ENCODE results near the gene CAMTA1. TPM values are rescaled to one million over a fixed set of nuclear protein-coding genes. Genes with fewer than 3 reads are reported as not detected.

The CAMTA1 gene
- polyA plus RNA-seq, 1 donor from 2014 or later = 162 TPM

- H4K20me1 ChIP-seq (ENCODE audit: insufficient read depth) = no peaks in the 10 kb centered on the region
- no peaks in the 10 kb centered on the region for H3K9me3 ChIP-seq (ENCODE audit: low read length)
- H3K9me2 ChIP-seq (ENCODE audit: insufficient read depth, low read length) = no peaks in the 10 kb centered on the region
- no peak overlapping the region for H3K27ac ChIP-seq (ENCODE audit: low read length)
- no peaks in the 10 kb centered on the region for H3K36me3 ChIP-seq (ENCODE audit: insufficient read depth, low read length)
- no peaks in the 10 kb centered on the region for H3F3A ChIP-seq (ENCODE audit: insufficient read depth, low read length, poor library complexity, severe bottlenecking)
- no peak overlapping the region for H3K9ac ChIP-seq (ENCODE audit: low read length)
- no peaks in the 10 kb centered on the region for H3K27me3 ChIP-seq (ENCODE audit: insufficient read depth, low read depth, low read length)
- no peak overlapping the region for H3K4me2 ChIP-seq (ENCODE audit: low read length)
- H3K79me2 ChIP-seq (replicated peaks; ENCODE audit: insufficient read depth, low read length) = no peaks in the 10 kb centered on the region
- TF ChIP-seq SMC3 (conservative IDR thresholded peaks at IDR 0.05; ENCODE audit: poor library complexity) = no peak
- TF ChIP-seq, protein P1, sequence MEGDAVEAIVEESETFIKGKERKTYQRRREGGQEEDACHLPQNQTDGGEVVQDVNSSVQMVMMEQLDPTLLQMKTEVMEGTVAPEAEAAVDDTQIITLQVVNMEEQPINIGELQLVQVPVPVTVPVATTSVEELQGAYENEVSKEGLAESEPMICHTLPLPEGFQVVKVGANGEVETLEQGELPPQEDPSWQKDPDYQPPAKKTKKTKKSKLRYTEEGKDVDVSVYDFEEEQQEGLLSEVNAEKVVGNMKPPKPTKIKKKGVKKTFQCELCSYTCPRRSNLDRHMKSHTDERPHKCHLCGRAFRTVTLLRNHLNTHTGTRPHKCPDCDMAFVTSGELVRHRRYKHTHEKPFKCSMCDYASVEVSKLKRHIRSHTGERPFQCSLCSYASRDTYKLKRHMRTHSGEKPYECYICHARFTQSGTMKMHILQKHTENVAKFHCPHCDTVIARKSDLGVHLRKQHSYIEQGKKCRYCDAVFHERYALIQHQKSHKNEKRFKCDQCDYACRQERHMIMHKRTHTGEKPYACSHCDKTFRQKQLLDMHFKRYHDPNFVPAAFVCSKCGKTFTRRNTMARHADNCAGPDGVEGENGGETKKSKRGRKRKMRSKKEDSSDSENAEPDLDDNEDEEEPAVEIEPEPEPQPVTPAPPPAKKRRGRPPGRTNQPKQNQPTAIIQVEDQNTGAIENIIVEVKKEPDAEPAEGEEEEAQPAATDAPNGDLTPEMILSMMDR (IDR thresholded peaks at IDR 0.05; ENCODE audit: poor library complexity, severe bottlenecking) = no peak
- TF ChIP-seq RAD21 (conservative IDR thresholded peaks at IDR 0.05) = no peak
- no peak for TF ChIP-seq EZH2 (IDR thresholded peaks at IDR 0.05; ENCODE audit: borderline replicate concordance, insufficient read depth, low read length, poor library complexity, severe bottlenecking)
- TF ChIP-seq EP300 (conservative IDR thresholded peaks at IDR 0.05; ENCODE audit: poor library complexity, severe bottlenecking) = no peak
- no peak for TF ChIP-seq MXI1 (conservative IDR thresholded peaks at IDR 0.05; ENCODE audit: poor library complexity, severe bottlenecking)
- TF ChIP-seq REST (IDR thresholded peaks at IDR 0.05; ENCODE audit: borderline replicate concordance) = no peak
- no peak for TF ChIP-seq POLR2AphosphoS5 (IDR thresholded peaks at IDR 0.05)
- no peak for TF ChIP-seq TAF1 (IDR thresholded peaks at IDR 0.05; ENCODE audit: low read depth)
- H2AFZ ChIP-seq (ENCODE audit: low read depth, low read length) = no peak overlapping the region
- no peak overlapping the region for H3K4me3 ChIP-seq (ENCODE audit: low read length)
These were observed 254.5 kb downstream of the CAMTA1 start for GRCh38 chr1:7039590-7040220.

DNA sequence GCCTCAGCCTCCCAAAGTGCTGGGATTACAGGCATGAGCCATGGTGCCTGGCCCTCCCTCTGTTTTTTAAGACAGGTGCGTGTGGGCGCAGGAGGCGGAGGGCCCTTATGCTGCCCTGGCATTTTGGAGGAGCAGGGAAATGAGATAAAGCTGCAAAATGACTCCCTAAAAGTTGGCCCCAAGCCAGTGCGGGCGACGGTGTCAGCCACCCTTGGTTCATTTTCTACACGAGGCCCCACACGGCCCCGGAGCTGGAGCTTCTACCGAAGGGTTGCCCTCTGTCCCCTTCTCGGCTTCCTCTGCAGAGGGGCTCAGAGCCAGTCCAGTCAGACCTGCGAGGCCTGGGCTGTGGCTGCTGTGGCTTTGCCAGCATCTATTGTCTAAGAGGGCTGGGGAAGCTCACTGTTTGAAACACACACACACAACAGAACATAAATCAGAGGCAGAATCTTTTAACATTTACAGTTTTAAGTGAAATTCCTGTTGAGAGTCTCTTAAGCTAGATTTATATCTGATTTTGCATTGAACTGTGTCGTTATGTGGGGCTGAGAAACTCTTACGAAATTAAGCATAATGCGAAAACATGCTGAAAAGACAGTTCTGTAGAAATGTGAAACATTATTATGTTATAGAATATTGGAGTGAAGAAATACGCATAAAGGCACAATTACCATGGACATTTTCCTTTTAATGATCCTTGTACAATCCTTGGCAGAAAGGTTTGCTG lies 255.9 kb downstream of the CAMTA1 start:
- no peaks in the 10 kb centered on the region for H3K36me3 ChIP-seq (ENCODE audit: insufficient read depth, low read length)
- TF ChIP-seq EZH2 (IDR thresholded peaks at IDR 0.05; ENCODE audit: borderline replicate concordance, insufficient read depth, low read length, poor library complexity, severe bottlenecking) (no peak), EP300 (conservative IDR thresholded peaks at IDR 0.05; ENCODE audit: poor library complexity, severe bottlenecking) (no peak)
- no peaks in the 10 kb centered on the region for H3K9me2 ChIP-seq (ENCODE audit: insufficient read depth, low read length)
- H3K4me3 ChIP-seq (ENCODE audit: low read length) = no peak overlapping the region
- no peak overlapping the region for H3K27ac ChIP-seq (ENCODE audit: low read length)
- no peaks in the 10 kb centered on the region for H4K20me1 ChIP-seq (ENCODE audit: insufficient read depth)
- no peaks in the 10 kb centered on the region for H3K79me2 ChIP-seq (replicated peaks; ENCODE audit: insufficient read depth, low read length)
- H3F3A ChIP-seq (ENCODE audit: insufficient read depth, low read length, poor library complexity, severe bottlenecking) = no peaks in the 10 kb centered on the region
- H2AFZ ChIP-seq (ENCODE audit: low read depth, low read length) = no peak overlapping the region
- no peak overlapping the region for H3K9ac ChIP-seq (ENCODE audit: low read length)
- H3K4me2 ChIP-seq (ENCODE audit: low read length) = no peak overlapping the region
- H3K9me3 ChIP-seq (ENCODE audit: low read length) = no peaks in the 10 kb centered on the region
- no peaks in the 10 kb centered on the region for H3K27me3 ChIP-seq (ENCODE audit: insufficient read depth, low read depth, low read length)

Measured in neural cell (in vitro differentiated cells).